Measurements from ENCODE around the gene RNF146.
A peak's percentile ranks its signal among the peaks of the same experiment; 100 is the strongest.
"Not testable (repeated sequence)": the region's sequence is repeated elsewhere in the genome, so short reads cannot be mapped to it uniquely, and the experiment has no call there.

Gene RNF146, protein sequence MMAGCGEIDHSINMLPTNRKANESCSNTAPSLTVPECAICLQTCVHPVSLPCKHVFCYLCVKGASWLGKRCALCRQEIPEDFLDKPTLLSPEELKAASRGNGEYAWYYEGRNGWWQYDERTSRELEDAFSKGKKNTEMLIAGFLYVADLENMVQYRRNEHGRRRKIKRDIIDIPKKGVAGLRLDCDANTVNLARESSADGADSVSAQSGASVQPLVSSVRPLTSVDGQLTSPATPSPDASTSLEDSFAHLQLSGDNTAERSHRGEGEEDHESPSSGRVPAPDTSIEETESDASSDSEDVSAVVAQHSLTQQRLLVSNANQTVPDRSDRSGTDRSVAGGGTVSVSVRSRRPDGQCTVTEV

DNA sequence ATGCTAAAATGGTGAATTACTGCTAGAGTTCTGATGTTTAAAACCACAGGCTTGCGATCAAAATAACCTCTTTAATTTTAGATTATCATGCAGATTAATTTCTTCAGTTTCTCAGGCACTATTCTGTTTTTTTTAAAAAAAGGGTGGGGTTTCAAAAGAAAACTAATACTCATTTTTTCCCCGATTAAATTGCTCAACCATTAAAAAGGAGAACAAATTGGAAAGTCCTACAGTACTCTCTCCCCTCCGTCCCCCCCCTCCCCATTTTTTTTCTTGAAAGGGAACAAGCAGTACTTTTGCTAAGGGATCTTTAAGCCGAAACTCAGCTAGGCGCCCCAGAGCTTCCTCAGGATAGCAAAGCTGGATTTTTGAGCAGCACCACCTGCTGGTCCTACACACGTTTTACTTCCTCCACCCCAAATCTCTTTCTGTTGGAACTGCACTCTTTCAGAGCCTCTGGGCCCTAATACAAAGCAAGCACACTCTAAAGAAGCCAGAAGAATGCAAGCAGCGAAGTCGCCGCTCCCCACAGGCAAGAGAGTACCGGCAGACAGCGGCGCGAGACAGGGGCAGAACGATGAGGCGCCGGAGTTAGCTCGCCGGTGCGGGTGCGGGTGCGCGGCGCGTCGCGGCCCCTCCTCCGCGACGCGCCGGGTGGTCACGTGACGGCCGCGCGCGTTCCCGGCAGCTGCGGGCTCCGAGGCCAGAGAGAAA, at the start of gene RNF146:
RNF146 (plus strand) TSS at position 687 of the 714 bp plus-strand sequence. CDS start 13,475 bp downstream, outside the sequence.
- DNase-seq (ENCODE audit: low spot score) = peak; percentile 85

DNA sequence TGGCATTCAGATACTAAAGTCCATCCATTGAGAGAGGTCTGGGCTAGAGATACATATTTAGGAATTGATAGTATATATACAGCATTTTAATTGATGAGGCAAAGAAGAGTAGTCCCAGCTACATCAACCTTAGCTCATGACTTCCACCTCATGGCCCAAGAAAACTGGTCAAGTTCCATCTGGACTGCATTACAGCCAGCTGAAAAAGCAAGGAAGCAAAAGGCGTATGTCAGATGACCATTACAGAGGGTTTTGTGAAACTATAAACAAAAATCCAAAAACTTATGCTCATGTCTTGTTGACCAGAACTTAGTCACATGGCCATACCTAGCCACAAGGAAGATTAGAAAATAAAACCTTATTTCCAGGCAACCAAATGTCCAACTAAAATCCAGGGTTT, 46.8 kb upstream of the RNF146 start:
- no peak for DNase-seq (ENCODE audit: low spot score)

DNA sequence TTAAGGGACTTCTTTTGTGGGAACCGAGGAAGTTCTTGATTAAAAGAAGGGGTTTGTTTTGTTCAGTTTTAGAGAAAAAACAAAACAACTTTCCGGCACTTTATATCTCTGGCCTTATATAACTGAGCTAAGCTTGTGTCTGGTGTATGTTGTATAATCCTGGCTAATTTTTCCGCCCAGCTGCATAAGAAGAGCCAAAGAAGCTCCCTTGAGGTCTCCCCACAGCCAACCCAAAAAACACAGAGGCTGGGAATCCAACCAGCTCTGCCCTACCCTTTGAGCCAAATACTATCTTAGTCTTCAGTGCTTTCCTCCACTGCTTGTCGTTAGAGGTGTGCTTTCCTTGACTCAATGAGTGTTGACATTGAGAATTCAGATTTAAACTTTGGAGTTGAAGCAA, 45.5 kb upstream of the RNF146 start:
- DNase-seq (ENCODE audit: low spot score) = no peak

DNA sequence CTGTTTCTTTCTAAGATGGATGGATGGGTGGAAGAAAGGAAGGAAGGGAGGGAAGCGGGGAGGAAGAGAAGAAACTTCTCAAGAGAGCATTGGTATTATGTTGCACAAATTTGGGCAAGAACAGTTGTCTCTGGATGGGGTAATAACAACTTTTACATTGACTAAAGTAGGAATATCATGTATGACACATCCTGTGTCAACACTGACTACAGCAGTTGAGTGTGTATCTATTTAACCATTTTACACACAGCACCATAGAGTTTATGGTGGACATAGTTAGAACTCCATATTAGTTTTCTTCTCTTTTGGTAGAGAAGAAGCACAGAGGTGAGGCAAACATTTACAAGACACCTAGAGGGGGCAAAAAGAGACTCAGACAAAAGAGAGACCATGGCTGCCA, 44.2 kb upstream of the RNF146 start:
- DNase-seq (ENCODE audit: low spot score) = no peak

DNA sequence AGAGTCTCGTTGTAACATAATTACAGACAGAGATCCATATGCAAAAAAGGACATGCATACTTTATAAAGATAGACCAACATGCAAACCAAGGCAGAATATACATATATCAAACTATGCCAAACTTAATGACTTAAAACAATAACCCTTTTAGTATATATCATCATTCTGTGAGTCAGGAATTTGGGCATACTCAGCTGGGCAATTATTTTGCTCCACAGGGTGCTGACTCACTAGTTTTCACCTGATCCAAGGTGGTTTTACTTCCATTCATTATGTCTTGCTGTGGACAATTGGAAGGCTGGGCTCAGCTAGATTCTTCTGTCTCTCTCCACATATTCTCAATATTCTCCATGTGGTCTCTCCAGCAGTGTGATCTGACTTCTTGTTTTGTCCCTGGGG, 41.2 kb upstream of the RNF146 start:
- no peak for DNase-seq (ENCODE audit: low spot score)

DNA sequence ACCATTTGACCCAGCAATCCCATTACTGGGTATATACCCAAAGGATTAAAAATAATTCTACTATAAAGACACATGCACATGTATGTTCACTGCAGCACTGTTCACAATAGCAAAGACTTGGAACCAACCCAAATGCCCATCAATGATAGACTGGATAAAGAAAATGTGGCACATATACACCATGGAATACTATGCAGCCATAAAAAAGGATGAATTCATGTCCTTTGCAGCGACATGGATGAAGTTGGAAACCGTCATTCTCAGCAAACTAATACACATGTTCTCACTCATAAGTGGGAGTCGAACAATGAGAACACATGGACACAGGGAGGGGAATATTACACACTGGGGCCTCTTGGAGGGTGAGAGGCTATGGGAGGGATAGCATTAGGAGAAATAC, 32.8 kb upstream of the RNF146 start:
- not testable (repeated sequence) for DNase-seq (ENCODE audit: low spot score)

DNA sequence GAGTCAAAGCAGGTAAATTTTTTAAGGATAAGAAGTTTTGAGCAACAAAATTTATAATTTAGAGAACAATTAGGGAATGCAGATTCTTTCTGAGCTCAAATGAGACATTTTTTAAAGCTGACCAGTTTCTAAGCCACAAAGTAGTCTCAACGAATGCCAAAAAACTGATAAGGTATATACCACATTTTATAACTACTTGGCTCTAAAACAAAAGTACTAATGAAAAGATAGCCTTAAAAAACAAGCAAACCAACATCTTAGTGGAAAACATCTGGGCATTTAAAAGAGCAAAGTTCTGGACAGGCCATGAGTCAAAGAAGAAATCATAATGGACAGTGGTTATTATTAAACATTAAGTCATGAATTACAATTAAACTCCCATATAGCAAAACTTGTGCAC, 23.2 kb upstream of the RNF146 start:
- DNase-seq (ENCODE audit: low spot score) = no peak

DNA sequence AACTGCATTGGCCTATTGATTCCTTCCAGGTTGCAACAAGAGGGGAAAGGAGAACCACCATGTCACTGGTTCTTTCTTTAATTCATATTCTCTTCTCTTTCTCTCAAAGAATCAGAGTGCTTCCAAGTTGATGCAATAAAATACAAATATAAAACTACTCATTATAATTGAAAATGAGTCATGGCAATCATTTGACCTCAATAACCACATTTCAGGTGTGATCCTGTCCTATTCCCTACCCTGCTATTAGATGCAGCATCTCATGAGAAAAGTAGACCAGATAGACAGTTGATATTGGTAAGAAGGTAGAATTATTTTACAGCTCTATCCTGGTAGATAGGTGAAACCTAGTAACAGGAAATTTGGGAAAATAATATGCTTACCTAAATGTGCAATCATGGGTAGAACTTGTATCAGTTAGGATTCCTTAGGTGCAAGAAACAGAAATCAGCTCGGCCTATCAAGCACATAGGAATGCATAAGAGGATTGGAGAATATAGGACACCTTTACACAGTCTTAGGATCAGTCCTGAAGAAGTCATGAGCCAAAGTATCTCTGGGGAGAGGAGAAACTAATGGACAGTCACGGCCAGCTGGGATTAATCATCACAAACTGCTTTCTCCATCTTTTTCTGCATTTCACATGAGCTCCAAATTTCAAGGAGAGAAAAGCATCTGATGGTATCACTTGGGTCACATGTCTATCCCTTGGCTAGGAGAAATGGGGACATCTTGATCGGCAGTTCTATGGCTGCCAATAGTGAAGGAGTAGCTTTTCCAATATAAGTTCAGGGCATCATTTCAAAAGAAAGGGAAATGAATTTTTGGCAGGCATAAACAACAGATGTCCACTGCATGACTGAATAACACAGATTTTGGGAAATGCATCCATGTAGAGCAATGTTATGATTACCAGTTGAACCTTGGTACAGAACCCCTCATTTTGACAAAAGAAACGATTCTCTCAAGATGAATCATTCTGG, 19.3 kb upstream of the RNF146 start:
- no peak for DNase-seq (ENCODE audit: low spot score)

DNA sequence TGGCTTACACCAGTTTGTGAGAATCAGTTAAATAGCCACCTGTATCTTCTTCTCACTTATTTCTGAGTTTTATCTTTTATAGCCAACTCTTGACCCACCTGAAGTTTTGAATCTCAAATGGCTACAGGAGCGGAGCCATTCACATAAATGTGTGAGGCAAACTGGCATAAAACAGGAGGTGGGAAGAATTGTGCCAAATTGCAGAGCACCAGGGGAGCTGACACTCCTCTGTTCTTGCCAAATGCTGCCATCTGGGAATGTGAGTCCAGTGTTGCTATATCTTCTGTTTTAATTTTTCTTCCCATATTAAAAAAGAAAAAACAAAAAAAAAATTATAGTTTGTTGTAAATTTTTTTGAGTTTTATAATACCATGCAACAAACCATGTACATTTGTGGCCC, 17.0 kb upstream of the RNF146 start:
- DNase-seq (ENCODE audit: low spot score) = no peak

DNA sequence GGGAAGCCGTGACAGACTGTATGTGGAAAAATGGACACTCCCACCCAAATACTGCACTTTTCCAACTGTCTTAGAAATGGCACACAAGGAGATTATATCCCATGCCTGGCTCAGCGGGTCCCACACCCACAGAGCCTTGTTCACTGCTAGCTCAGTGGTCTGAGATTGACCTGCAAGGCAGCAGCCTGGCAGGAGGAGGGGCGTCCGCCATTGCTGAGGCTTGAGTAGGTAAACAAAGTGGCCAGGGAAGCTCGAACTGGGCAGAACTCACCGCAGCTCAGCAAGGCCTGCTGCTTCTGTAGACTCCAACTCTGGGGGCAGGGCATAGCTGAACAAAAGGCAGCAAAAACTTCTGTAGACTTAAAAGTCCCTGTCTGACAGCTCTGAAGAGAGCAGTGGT, 11.4 kb upstream of the RNF146 start:
- no peak for DNase-seq (ENCODE audit: low spot score)

DNA sequence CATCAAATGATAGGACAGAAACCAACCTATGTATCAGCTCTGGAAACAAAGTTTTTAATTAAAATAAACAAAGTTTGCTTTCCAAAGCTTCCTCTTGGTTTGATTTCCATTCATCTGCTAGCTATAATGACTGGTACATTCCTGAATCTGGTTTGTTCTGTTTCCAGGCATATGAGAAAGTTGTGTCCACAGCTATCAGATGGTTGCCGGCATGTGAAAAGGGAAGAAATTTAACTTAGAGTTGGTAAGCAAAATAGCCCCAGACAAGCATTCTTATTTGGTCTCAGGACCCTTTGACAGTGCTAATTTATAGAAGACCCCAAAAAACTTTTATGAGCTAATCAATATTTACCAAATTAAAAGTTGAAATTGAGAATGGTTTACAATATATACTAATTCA, 3.8 kb upstream of the RNF146 start:
- DNase-seq (ENCODE audit: low spot score) = no peak

DNA sequence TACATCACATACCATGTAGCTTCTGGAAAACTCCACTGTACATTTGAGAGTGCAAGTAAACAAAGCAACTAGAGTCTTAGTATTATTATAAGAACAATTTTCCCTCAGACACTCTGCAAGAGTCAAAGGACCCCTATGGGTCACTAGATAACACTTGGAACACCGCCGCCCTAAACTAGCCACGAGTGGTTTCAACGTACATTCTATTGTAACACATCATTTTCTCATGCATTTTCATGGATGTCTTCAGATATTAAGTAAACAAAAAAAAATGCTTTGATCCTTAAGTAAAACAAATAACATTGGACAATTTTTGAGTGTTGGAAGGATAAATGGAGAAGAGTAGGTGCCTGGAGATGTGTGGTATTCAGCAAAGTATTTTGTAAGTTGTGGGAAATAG, 3.2 kb upstream of the RNF146 start:
- DNase-seq (ENCODE audit: low spot score) = no peak

DNA sequence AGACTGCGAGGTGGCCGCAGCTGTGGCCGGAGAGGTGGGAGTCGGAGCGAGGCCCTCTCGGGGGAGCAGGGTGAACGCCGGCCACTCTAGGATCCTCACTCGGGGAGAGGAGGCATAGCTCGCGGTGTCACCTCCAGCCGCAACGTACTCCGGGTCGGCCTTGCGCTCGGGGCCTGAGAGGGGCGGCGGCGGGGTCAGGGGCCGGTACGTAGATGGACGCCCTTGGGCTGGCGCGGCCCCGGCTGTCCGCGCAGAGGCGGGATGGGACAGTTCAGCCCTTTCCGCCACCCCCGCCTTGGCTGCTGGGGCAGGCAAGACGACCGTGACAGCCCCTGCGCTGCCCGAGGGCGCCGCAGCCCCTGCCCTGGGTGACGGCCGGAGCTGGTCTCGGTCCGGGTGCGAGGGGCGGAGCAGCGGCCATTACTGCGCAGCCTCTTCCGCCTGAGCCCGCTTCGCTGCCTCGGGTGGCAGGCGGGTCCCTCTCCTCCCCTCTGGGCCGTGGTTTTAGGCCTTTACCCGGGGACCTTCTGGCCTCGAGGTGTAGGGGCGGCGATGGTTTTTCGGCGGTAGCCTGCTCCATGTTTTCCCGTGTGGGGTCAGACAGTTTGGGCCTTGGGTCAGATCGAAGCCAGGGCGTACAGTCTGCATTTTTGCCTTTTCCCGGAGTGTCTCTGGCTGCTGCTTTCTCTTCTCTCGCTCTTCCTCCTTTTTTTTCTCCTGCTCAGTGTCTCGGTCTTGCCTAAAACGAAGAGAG, 405 bp downstream of the RNF146 start:
- DNase-seq (ENCODE audit: low spot score) = peak; percentile 80

DNA sequence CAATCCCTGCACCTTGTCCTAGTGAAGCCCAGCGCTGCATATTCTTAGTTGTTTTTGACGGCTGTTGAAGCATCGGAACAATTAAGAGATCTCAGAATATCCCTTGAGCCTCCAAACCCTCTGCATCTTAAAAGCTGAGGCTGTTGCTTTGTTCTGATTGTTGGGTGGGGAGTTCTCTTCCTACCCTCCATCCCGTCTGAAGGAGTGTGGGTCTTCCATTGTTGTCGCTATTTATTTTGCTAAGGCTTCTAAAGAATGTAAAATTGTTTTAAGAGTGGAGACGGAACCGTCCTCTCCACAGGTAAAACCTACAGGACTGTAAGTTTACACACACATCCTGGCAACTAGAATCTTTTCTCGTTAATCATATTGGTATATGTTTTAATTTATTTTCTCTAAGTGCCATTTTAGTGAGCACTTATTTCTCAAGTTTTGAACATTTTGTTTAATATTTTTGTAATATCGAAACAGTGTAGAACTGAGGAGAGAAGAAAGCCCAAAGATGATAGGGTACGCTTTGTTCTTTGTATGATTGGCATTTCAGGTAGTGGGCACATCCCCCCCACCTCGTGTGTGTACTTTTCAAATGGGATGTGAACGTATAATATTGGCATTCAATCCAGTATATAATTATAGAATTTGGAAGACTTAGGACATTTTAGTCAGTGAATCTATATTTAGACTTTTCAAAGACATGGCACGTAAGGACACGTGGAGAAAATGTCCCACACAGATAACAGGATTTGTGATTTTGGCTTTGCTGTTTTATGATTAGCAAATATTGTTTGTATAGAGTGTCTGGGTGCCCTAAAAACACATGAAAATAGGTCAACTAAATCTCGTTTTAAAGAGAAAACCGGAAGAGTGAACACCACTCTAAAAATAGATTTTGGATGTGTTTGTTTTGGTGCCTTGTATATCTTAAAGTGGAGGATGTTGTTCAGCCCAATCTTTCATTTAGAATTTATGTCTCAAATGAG, 1.3 kb downstream of the RNF146 start:
- no peak for DNase-seq (ENCODE audit: low spot score)

DNA sequence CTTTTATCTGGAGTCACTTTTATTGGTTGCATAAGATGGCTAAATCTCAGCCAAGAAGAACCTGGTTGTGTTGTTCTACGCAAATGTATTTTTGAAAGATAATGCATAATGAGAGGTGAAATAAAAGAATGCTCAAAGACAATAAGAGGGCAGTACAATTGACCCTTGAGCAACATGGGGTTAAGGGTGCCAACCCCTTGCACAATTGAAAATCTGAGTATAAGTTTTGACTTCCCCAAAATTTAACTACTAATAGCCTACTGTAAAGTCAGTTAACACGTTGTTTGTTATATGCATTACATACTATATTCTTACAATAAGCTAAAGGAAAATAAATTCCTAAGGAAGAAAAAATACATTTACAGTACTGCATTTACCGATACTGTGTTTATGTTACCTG, 5.9 kb downstream of the RNF146 start:
- DNase-seq (ENCODE audit: low spot score) = no peak

DNA sequence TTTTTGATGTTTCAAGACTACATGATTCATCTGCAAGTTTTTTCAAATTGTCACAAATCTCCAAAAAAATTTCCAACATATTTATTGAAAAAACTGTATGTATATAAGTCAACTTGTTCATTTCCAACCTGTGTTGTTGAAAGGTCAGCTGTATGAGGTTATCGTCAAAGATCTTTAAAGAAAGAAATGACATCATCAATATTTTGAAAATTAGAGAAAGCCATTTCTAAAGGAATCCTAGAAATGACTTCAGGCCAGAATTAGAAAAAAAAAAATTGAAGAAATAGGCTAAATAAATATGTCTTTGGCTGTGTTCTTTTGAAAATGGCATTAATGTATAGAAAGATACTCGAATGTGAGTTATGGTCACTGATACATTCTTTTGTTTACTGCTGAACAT, 6.8 kb downstream of the RNF146 start:
- no peak for DNase-seq (ENCODE audit: low spot score)

DNA sequence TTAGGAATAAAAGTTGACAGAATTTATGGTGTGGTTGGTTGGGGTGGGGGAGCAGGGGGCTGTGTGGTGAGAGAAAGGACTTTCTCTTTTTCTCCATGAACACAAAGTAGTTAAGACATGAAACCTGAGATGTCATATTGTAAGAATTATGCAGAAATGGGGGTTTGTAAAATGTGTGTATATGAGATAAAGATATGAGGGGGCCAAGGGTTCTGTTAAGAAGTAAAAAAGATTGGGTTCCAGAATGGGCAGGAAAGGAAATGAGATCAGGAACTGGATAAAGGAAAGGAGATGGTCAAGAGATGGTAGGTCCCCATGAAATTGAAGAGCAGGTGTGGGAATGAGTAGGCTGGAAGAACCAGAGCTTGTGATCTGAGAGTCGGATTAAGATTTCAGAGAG, 9.7 kb downstream of the RNF146 start:
- DNase-seq (ENCODE audit: low spot score) = no peak

DNA sequence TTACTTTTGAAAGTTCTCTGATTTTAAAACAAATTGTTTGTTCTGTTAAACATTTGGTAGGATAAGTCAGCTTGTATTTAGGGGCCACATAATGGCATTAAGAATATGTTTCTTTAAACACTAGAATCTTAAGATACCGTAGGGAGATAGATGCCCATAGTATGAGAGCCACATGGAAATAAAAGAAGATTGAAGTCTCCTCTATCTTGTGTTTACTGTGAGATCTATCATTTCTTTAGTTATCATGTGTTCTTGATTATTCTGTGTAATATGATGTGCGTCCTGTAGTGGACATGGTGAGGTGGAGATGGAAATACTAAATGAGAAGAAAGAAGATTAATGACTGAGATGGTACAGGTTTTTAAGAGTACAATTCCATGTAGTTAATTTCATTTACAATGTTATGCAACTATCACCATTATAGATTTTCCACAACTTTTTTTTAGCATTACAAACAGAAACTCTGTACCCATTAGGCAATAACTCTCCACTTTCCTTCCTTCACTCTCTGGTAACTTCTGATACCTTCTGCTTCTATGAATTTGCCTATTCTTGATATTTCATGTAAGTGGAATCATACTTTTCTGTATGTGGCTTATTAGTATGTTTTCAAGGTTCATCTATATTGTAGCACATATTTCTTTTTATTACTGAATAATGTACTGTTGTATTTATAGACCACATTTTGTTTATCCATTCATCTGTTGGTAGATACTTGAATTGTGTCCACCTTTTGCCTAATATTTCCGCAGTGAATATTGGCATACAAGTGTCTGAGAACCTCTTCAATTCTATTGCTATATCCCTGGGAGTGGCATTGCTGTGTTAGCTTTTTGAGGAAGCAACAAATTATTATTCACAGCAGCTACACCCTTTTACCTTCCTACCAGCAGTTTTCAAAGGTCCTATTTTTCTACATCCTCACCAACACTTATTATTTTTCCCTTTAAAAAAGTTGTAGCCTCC, 11.5 kb downstream of the RNF146 start:
- DNase-seq (ENCODE audit: low spot score) = no peak

DNA sequence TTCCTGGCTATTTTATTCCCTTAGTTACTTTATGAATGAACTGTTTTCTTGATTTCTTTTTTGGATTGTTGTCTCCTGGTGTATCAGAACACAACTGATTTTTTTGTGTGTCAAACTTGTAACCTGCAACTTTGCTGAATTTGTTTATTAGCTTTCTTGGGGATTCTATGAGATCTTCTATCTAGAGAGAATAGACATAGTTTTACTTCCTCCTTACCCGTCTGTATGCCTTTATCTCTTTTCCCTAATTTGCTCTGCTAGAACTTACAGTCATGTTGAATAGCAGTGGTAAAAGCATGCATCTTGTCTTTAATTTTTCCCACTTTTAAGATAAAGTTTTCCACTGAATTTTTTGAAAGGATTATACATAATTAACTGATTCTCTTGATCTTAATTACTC, 13.2 kb downstream of the RNF146 start:
- no peak for DNase-seq (ENCODE audit: low spot score)
